Testis (tissue), 3 donors: ENCODE measurements around the gene NEU1. TPM values are rescaled to one million over a fixed set of nuclear protein-coding genes. Genes with fewer than 3 reads are reported as not detected.

ENCODE experiments used
- DNase-seq: peaks from one replicate; pipeline ENCODE4 v3.0.0-alpha.2; 2019
- H3K27ac ChIP-seq, 2 donors: fragments of 200-600 bp; sonication (generic); one replicate each; pipeline ENCODE4 v1.5.1; 2019
- H3K27me3 ChIP-seq: fragments of 200-600 bp; sonication (generic); one replicate; pipeline ENCODE4 v1.5.1; 2019
- H3K36me3 ChIP-seq: fragments of 200-600 bp; sonication (generic); one replicate; pipeline ENCODE4 v1.5.1; 2017; ENCODE audit warnings: low read depth; ENCODE audit errors: missing control alignments
- H3K4me1 ChIP-seq: fragments of 200-600 bp; sonication (generic); one replicate; pipeline ENCODE4 v1.5.1; 2019
- H3K4me3 ChIP-seq, 2 donors: fragments of 200-600 bp; sonication (generic); one replicate each; pipeline ENCODE4 v1.5.1; 2017 to 2019
- H3K9me3 ChIP-seq: fragments of 200-600 bp; sonication (generic); one replicate; pipeline ENCODE4 v1.5.1; 2017
- CTCF ChIP-seq, 3 experiments: fragments of 450-650 bp in 2 of 3; fragments of 200-600 bp in 1 of 3; sonication (generic) in 1 of 3; IDR thresholded peaks; one replicate each; pipeline ENCODE4 v1.5.1; 2016 to 2019; ENCODE audit warnings: antibody characterized with exemption in 3 of 3, mild to moderate bottlenecking in 2 of 3, moderate library complexity in 1 of 3
- POLR2A ChIP-seq: fragments of 450-650 bp; IDR thresholded peaks from one replicate; pipeline ENCODE4 v1.6.1; 2017; ENCODE audit warnings: antibody characterized with exemption, mild to moderate bottlenecking, moderate library complexity
- WGBS, 2 donors: methylation state at CpG; one replicate each; pipeline ENCODE4 v1.1.5; 2018; 5-methylcytosine and 5-hydroxymethylcytosine counted together
- intact Hi-C: fragments of 100-400 bp; cut with DNase I; formaldehyde crosslinking; loops from one replicate; pipeline ENCODE4 v1.15.1; 2023; ENCODE audit warnings: low total_unique reads
- polyA plus RNA-seq: library from polyadenylated mRNA; stranded (reverse); fragments of 350-450 nt; fragmentation: Illumina TruSeq; extraction: RNeasy Lipid Tissue Mini Kit (QIAGEN cat#74804); gene quantifications from one replicate; pipeline ENCODE4 v1.2.3, GENCODE V29; 2014; ENCODE audit warnings: low read depth, low replicate concordance; ENCODE audit not compliant: insufficient read depth
- total RNA-seq, 2 donors: library from RNA; depleted of rRNA; stranded (reverse); fragments of >200 nt; gene quantifications; one replicate each; pipeline ENCODE4 v1.2.3, GENCODE V29; 2016

NEU1 gene
- total and polyA plus RNA-seq, 3 donors from 2014 or later: 27.4 to 65.9 (median 31.7) TPM

GRCh38 chr6:31830886-31831335 is 31.7 kb downstream of the NEU1 start:
- Histone ChIP-seq H3K27ac (peak overlapping the region; percentile 88 to 90), H3K27me3 (no peaks in the 10 kb centered on the region), H3K4me3 (peak overlapping the region; percentile 42 to 63), H3K36me3 (no peaks in the 10 kb centered on the region), H3K4me1 (peaks cover 17% of the 10 kb centered on the region), H3K9me3 (no peaks in the 10 kb centered on the region)
- 52 to 54% methylated on average over 6 of the region's 6 CpGs for WGBS, 2 donors
- TF ChIP-seq CTCF (IDR thresholded peaks at IDR 0.05) (no peak), POLR2A (no peak)
- intact Hi-C loops: loop anchor here (5.0 kb wide), 1 partner anchor 149 kb away; the partner anchor contains the start of gene LY6G5C
- DNase-seq: no peak

- WGBS, 2 donors: 0% methylated on average over 15 of the region's 15 CpGs
- peak; percentile 57 for DNase-seq
- intact Hi-C loops: loop anchor here (5.0 kb wide), 1 partner anchor 147 kb away; the partner anchor contains the start of gene LY6G5C
These were observed 32.9 kb downstream of the NEU1 start for GRCh38 chr6:31829633-31830283.

GRCh38 chr6:31827286-31828079 is 35.1 kb downstream of the NEU1 start, which contains the start of gene HSPA1B:
Gene HSPA1B, plus strand, starts transcription at chr6:31827738. Its CDS starts 213 bp downstream, at chr6:31827951.
- Histone ChIP-seq H3K9me3 (no peaks in the 10 kb centered on the region), H3K36me3 (no peaks in the 10 kb centered on the region), H3K4me3 (peak within 1 kb of the TSS; percentile 55 to 69), H3K4me1 (peaks cover 24% of the 10 kb centered on the region), H3K27me3 (no peaks in the 10 kb centered on the region), H3K27ac (peak within 1 kb of the TSS; percentile 96 to 99)
- WGBS, 2 donors: 0 to 1% methylated on average over 28 to 50 of the region's 56 CpGs
- TF ChIP-seq POLR2A (peak; percentile 100), CTCF (IDR thresholded peaks at IDR 0.05) (peak in 1 of 3 experiments; percentile 20)
- intact Hi-C loops: no loop called here
- peak; percentile 100 for DNase-seq

More at GRCh38 chr6:31829633-31830283, 32.9 kb downstream of the NEU1 start:
- TF ChIP-seq CTCF (IDR thresholded peaks at IDR 0.05): peak; percentile 2 to 35 (median 13)
- no peak for TF ChIP-seq POLR2A
- no peaks in the 10 kb centered on the region for H3K27me3 ChIP-seq
- H3K36me3 ChIP-seq: no peaks in the 10 kb centered on the region
- H3K9me3 ChIP-seq: no peaks in the 10 kb centered on the region
- H3K27ac ChIP-seq: peak overlapping the region; percentile 88 to 90
- H3K4me3 ChIP-seq: peak overlapping the region; percentile 42 to 63
- H3K4me1 ChIP-seq: peaks cover 16% of the 10 kb centered on the region

- Histone ChIP-seq H3K4me3 (peak overlapping the region; percentile 55 to 69), H3K27me3 (no peaks in the 10 kb centered on the region), H3K9me3 (no peaks in the 10 kb centered on the region), H3K4me1 (peaks cover 25% of the 10 kb centered on the region), H3K27ac (peak overlapping the region; percentile 96 to 99), H3K36me3 (no peaks in the 10 kb centered on the region)
- TF ChIP-seq POLR2A (peak; percentile 81), CTCF (IDR thresholded peaks at IDR 0.05) (peak in 1 of 3 experiments; percentile 7)
- intact Hi-C loops: no loop called here
- WGBS, 2 donors: 1% methylated on average over 13 of the region's 13 CpGs
- peak; percentile 91 for DNase-seq
These were observed 35.8 kb downstream of the NEU1 start for GRCh38 chr6:31826793-31827285.
